Stomach (tissue), 4 donors: Measurements from ENCODE around the gene SPNS2.

ENCODE experiments used
- EP300 ChIP-seq: sonication (generic); formaldehyde crosslinking; IDR thresholded peaks from one replicate; pipeline ENCODE4 v1.6.1; 2017; ENCODE audit warnings: antibody characterized with exemption
- TF ChIP-seq, protein P1 (sequence below), 7 experiments: fragments of 450-650 bp in 4 of 7; fragments of 200-600 bp in 3 of 7; sonication (generic) in 3 of 7; IDR thresholded peaks; one replicate each; pipeline ENCODE4 v1.5.1; 2016 to 2019; ENCODE audit warnings: antibody characterized with exemption in 7 of 7, control low read depth in 2 of 7, mild to moderate bottlenecking in 1 of 7

DNA sequence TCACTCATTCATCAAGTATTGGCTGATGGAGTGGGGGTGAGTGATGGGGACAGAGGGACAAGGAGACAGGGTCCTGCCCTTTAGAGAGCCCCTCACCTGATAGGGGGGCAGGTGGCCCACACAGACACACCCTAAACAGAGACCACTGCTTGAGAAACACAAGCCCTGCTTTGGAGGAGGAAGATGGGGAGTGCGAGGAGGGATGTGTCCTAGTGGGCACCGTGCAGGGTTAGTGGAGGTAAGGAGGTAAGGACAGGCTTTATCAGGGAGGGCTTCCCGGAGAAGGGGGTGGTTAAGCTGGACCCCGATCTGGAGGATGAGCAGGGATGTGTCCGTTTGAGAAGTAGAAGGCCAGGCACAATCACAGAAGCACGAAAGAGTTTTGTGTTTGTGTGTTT lies 77.5 kb downstream of the SPNS2 start:
- TF ChIP-seq, protein P1, sequence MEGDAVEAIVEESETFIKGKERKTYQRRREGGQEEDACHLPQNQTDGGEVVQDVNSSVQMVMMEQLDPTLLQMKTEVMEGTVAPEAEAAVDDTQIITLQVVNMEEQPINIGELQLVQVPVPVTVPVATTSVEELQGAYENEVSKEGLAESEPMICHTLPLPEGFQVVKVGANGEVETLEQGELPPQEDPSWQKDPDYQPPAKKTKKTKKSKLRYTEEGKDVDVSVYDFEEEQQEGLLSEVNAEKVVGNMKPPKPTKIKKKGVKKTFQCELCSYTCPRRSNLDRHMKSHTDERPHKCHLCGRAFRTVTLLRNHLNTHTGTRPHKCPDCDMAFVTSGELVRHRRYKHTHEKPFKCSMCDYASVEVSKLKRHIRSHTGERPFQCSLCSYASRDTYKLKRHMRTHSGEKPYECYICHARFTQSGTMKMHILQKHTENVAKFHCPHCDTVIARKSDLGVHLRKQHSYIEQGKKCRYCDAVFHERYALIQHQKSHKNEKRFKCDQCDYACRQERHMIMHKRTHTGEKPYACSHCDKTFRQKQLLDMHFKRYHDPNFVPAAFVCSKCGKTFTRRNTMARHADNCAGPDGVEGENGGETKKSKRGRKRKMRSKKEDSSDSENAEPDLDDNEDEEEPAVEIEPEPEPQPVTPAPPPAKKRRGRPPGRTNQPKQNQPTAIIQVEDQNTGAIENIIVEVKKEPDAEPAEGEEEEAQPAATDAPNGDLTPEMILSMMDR (IDR thresholded peaks at IDR 0.05), result no peak
- no peak for TF ChIP-seq EP300
